Measurements from ENCODE around the gene RNF25.

DNA sequence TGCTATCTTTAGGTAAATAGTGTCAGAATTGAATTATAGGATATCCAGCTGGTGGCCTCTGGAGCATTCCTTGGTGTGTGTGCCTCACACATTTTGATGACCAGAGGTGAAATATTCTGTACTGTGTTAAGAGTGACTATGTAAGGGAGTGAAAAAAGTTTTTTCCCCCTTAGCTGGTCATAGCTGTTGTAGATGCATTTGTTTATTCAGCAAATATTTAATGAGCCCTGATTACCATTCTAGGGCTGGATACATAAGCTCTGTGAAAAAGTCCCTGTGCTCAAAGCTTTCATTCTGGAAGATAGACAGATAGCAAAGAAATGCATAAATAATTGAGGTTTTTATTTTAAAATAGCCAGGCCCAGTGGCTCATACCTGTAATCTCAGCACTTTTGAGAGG lies 49.7 kb upstream of the RNF25 start:
- no peak for TF ChIP-seq POLR2AphosphoS5 (IDR thresholded peaks at IDR 0.05; ENCODE audit: low read depth)
- TF ChIP-seq EZH2 (IDR thresholded peaks at IDR 0.05; ENCODE audit: low read depth, unreplicated experiment) = no peak
- TF ChIP-seq, protein P1, sequence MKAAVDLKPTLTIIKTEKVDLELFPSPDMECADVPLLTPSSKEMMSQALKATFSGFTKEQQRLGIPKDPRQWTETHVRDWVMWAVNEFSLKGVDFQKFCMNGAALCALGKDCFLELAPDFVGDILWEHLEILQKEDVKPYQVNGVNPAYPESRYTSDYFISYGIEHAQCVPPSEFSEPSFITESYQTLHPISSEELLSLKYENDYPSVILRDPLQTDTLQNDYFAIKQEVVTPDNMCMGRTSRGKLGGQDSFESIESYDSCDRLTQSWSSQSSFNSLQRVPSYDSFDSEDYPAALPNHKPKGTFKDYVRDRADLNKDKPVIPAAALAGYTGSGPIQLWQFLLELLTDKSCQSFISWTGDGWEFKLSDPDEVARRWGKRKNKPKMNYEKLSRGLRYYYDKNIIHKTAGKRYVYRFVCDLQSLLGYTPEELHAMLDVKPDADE (IDR thresholded peaks at IDR 0.05) = no peak
- TF ChIP-seq, protein P2, sequence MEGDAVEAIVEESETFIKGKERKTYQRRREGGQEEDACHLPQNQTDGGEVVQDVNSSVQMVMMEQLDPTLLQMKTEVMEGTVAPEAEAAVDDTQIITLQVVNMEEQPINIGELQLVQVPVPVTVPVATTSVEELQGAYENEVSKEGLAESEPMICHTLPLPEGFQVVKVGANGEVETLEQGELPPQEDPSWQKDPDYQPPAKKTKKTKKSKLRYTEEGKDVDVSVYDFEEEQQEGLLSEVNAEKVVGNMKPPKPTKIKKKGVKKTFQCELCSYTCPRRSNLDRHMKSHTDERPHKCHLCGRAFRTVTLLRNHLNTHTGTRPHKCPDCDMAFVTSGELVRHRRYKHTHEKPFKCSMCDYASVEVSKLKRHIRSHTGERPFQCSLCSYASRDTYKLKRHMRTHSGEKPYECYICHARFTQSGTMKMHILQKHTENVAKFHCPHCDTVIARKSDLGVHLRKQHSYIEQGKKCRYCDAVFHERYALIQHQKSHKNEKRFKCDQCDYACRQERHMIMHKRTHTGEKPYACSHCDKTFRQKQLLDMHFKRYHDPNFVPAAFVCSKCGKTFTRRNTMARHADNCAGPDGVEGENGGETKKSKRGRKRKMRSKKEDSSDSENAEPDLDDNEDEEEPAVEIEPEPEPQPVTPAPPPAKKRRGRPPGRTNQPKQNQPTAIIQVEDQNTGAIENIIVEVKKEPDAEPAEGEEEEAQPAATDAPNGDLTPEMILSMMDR (conservative IDR thresholded peaks at IDR 0.05; ENCODE audit: low read depth in 2 of 2) = no peak

Measured in GM23338 (cell line).